ENCODE measurements around the gene KLC4.

Gene KLC4

DNA sequence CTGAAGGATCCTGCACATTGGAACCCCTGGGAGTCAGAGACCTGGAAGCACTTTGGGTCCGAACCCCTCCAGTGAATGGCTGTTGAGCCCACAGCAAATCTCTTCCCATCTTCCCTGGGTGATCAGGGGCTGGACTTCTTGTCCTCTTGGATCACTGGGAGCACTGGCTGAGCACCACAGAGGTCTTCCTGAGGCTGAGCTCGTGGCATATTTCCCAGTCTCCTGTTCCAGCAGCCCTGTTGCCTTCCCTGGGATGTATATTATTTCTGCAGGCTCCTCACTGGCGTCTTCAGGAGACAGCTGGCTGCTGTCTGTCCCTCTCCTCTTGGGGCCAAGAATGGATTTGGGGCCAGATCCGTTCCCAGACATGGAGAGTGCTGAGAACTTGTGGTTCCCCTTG is 60.1 kb downstream of the KLC4 start:
- H3K36me3 Mint-ChIP-seq = no peaks in the 10 kb centered on the region
- no peak overlapping the region for H3K4me3 Mint-ChIP-seq
- no peaks in the 10 kb centered on the region for H3K9me3 Mint-ChIP-seq
- no peaks in the 10 kb centered on the region for H3K4me1 Mint-ChIP-seq
- DNase-seq (ENCODE audit: low spot score in 2 of 2) = no peak
- ATAC-seq = no peak
- no peak overlapping the region for H3K27ac Mint-ChIP-seq

DNA sequence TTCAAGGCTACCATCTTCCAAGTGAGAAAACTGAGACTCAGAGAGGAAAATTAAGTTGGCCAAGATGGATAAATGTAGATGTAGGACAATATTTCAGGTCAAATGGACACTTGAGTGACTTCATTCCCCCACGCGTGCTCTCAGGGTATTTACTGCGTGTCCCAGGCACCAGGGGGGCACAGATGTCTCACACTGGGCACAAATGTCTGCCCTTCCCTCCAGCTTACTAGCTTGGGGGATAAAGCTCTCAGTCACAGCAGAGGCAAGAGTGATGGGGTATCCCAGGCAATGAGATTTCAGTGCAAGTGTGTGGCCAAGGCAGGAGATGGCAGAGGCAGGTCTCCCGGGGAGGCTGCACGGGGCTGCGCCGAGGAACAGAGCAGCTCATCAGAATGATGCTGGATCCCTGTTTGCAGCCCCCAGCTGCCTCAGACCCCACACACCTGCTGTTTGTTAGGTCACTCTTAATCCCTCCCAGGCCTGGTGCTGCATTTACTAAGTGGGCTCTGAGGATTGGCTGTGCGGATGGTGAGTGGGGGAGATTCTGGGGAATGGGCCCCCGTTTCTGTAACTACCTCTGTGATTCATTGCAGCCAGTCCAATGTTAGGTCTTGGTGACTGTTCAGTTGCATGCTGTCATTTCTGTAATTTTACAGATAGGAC is 60.8 kb downstream of the KLC4 start:
- Mint-ChIP-seq H3K27ac (no peak overlapping the region), H3K4me3 (no peak overlapping the region), H3K36me3 (no peaks in the 10 kb centered on the region), H3K4me1 (no peaks in the 10 kb centered on the region), H3K9me3 (no peaks in the 10 kb centered on the region)
- no peak for ATAC-seq
- no peak for DNase-seq (ENCODE audit: low spot score in 2 of 2)

DNA sequence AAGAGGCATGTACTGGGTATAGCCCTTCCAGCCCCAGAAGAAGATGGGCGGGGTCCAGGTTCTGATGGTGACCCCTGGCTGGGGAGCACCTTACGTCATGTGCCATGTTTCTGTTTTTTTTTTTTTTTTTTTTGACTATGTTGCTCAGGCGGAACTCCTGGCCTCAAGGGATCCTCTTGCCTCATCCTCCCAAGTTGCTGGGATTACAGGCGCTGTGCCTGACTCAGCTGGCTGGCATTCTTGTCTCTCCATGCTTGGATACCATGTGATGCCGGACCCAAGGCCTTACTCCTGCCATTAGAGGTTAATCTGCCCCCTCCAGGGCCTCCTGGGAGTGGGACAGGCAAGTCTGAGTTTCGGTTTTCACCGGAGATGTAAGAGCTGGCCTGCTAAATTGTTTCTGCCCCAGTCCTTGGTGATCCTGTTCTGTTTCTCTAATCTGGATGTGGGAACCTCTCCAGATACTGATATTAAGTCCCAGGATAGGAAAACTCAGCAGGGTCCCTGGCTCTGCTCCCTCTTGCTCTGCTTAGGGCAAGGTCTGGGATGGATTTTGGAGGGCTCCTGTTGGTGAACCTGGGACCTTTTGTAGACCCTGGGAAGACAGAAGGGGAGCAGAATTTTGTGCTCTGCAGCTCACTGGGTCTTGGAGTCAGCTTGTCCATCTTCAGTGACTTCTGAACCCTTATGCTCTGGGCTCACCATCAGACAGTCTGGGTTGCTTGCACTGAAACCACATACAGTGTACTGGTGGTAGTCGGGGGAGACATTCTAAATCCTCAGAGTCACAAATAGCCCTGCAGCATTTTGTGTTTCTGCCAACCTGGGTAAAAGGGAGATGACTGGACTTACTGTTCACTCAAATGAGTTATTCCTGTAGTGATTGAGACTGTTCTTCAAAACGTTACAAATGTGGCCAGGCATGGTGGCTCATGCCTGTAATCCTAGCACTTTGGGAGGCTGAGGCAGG is 61.8 kb downstream of the KLC4 start:
- no peaks in the 10 kb centered on the region for H3K9me3 Mint-ChIP-seq
- DNase-seq (ENCODE audit: low spot score in 2 of 2) = no peak
- no peak overlapping the region for H3K27ac Mint-ChIP-seq
- H3K36me3 Mint-ChIP-seq = no peaks in the 10 kb centered on the region
- no peaks in the 10 kb centered on the region for H3K4me1 Mint-ChIP-seq
- no peak for ATAC-seq
- H3K4me3 Mint-ChIP-seq = no peak overlapping the region

DNA sequence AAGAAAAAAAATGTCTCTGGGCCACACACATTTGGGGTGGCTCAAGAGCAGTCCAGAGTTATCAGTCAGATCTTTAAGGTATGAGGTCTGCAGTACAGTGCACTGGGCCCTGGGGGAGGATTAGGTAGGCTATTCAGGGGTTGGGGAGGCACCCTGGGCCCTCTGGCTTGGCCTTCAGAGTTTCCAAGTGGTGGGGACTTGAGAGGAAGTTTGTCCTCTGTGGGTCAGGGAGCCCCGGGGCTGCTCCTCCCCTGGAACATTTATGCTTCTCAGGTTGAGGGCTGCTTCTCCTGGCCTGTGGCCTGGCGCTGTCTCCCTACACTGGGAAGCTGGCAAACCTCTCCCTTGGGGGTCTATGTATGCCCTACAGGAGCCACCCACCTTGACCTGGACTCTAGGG is 62.7 kb downstream of the KLC4 start:
- Mint-ChIP-seq H3K9me3 (no peaks in the 10 kb centered on the region), H3K36me3 (no peaks in the 10 kb centered on the region), H3K4me1 (no peaks in the 10 kb centered on the region), H3K4me3 (no peak overlapping the region), H3K27ac (no peak overlapping the region)
- DNase-seq (ENCODE audit: low spot score in 2 of 2) (no peak), ATAC-seq (no peak)

DNA sequence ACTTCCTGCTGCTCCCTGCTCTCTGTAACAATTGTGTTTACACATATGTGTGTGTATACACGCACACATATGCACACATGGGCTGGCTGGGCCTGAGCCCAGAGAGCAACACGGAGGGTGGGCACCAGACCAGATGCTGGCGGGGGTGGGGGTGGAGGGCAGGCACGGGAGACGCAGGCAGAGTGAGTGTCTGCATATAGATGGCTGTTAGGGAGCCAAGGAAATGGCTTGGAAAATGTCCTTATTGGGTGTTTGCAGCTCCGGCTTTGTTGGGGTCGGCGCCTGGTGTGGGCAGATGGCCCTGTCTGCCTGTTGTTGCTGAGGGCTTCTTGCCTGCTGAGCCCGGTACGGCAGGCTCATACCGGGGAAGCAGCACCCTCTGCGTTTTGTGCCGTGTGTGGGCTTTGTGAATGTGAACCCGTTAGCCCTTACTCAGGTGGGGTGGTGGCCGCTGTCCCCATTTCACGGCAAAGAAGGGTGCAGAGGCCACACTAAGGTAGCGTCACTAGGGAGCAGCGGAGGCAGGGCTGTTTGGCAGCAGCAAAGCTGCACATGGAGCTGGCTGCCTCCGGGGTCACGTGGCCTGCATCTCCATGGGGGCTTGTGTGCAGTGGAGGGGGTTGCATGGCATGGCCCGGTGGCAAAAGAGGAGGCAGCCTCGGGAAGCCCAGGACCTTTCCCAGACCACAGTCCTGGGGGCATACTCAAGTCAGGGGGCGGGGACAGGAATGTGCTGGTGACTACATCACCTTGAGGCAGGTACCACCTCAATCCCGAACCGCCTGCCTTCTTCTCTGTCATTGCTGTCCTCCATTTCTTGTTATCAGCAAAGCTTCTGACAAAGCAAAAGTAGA is 64.3 kb downstream of the KLC4 start:
- no peaks in the 10 kb centered on the region for H3K36me3 Mint-ChIP-seq
- no peak overlapping the region for H3K4me3 Mint-ChIP-seq
- ATAC-seq = no peak
- H3K27ac Mint-ChIP-seq = no peak overlapping the region
- H3K9me3 Mint-ChIP-seq = no peaks in the 10 kb centered on the region
- H3K4me1 Mint-ChIP-seq = no peaks in the 10 kb centered on the region
- DNase-seq (ENCODE audit: low spot score in 2 of 2) = no peak

DNA sequence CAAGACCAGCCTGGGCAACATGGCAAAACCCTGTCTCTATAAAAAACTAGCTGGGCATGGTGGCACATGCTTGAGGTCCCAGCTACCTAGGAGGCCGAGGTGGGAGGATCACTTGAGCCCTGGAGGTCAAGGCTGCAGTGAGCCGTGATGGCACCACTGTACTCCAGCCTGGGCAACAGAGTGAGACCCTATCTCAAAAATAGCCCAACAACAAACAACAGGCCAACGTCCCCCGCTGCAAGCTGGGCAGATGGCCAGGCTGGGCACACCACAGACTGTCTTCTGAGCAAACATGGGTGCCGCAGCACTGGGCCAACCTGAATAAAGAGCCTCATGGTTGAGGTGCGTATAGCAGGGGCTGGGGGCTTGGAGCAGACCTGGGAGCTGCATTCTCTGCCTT is 65.0 kb downstream of the KLC4 start:
- Mint-ChIP-seq H3K4me3 (no peak overlapping the region), H3K4me1 (no peaks in the 10 kb centered on the region), H3K36me3 (no peaks in the 10 kb centered on the region), H3K9me3 (no peaks in the 10 kb centered on the region), H3K27ac (no peak overlapping the region)
- no peak for DNase-seq (ENCODE audit: low spot score in 2 of 2)
- no peak for ATAC-seq

All from stimulated activated effector memory CD8-positive, alpha-beta T cell treated with anti-CD3 and anti-CD28 coated beads, Interleukin-12 subunit alpha, Interleukin-12 subunit beta, amount 100 ng/mL, for 72 hours (primary cell).